GM12878 (cell line): ENCODE data around the gene PFKP. TPM values are rescaled to one million over a fixed set of nuclear protein-coding genes. Genes with fewer than 3 reads are reported as not detected.

Experiments used
- ATAC-seq: fragments of 200-7000 bp; cut with Tn5 transposase; 3 replicates; pipeline ENCODE4 v1.9.1; 2020; ENCODE audit warnings: mild to moderate bottlenecking, moderate library complexity
- BruUV-seq: library from RNA; stranded (reverse); fragments of 400-500 nt; replicated peaks from 2 replicates; lab custom pipeline; 2021; lab: Mats Ljungman, UMichigan
- CTCF ChIA-PET: fragments of 300-600 bp; sonication (Branson Sonifier 250); formaldehyde crosslinking; extraction: SDS; loops from one replicate; lab custom pipeline; 2021; ENCODE audit warnings: inconsistent platforms; lab: Yijun Ruan, JAX
- POLR2A ChIA-PET: fragments of 350-600 bp; formaldehyde crosslinking; extraction: SDS; loops from one replicate; lab custom pipeline; 2021; ENCODE audit warnings: inconsistent platforms; lab: Charles Lee
- RAD21 ChIA-PET: fragments of 300-600 bp; sonication (Branson Sonifier 250); formaldehyde crosslinking; loops from one replicate; lab custom pipeline; 2023; ENCODE audit warnings: antibody characterized with exemption; ENCODE audit not compliant: unreplicated experiment; lab: Charles Lee
- SMC1A ChIA-PET: fragments of 300-600 bp; sonication (Branson Sonifier 250); formaldehyde crosslinking; loops from one replicate; lab custom pipeline; 2023; ENCODE audit not compliant: unreplicated experiment, uncharacterized antibody; lab: Charles Lee
- DNase-seq: peaks from one replicate; pipeline ENCODE4 v3.0.0-alpha.2; 2011; ENCODE audit warnings: low read depth, low spot score
- FAIRE-seq: peaks from 3 replicates; lab custom pipeline; 2011; peaks lifted over from hg19 to GRCh38; lab: Jason Lieb, UNC
- H2AFZ ChIP-seq: 2 replicates; pipeline ENCODE4 v1.6.0; 2011; ENCODE audit warnings: low read depth, low read length, control low read depth; ENCODE audit not compliant: control insufficient read depth
- H3K27ac ChIP-seq: 2 replicates; pipeline ENCODE4 v1.5.1; 2011; ENCODE audit warnings: control low read depth; ENCODE audit not compliant: control insufficient read depth, insufficient read depth
- H3K27me3 ChIP-seq, 2 experiments: replicated peaks in 1 of 2; 2 replicates each; pipeline versions ENCODE4 v1.6.0 to v1.6.1; 2011; ENCODE audit warnings: low read length in 1 of 2; ENCODE audit not compliant: control insufficient read depth in 2 of 2, insufficient read depth in 2 of 2
- H3K36me3 ChIP-seq, 2 experiments: 2 replicates each; pipeline ENCODE4 v1.5.1; 2011; ENCODE audit warnings: low read length in 1 of 2; ENCODE audit not compliant: control insufficient read depth in 2 of 2, insufficient read depth in 2 of 2
- H3K4me1 ChIP-seq: 2 replicates; pipeline ENCODE4 v1.6.1; 2011; ENCODE audit warnings: mild to moderate bottlenecking, low read length, moderate library complexity, mixed read lengths; ENCODE audit not compliant: control insufficient read depth, insufficient read depth
- H3K4me2 ChIP-seq: 2 replicates; pipeline ENCODE4 v1.6.0; 2011; ENCODE audit warnings: control low read depth; ENCODE audit not compliant: control insufficient read depth, insufficient read depth
- H3K4me3 ChIP-seq: fragments of 200-600 bp; sonication (generic); 2 replicates; pipeline ENCODE4 v1.5.1; 2016
- H3K79me2 ChIP-seq: 2 replicates; pipeline ENCODE4 v1.6.0; 2011; ENCODE audit warnings: low read length; ENCODE audit not compliant: control insufficient read depth, insufficient read depth
- H3K9ac ChIP-seq: 2 replicates; pipeline ENCODE4 v1.8.0; 2011; ENCODE audit warnings: low read length, control low read depth, mixed read lengths; ENCODE audit not compliant: control insufficient read depth, insufficient read depth
- H3K9me3 ChIP-seq: replicated peaks from 3 replicates; pipeline ENCODE4 v1.5.1; 2011; ENCODE audit warnings: mild to moderate bottlenecking, low read length; ENCODE audit not compliant: control insufficient read depth, insufficient read depth
- H4K20me1 ChIP-seq: 2 replicates; pipeline ENCODE4 v1.6.0; 2011; ENCODE audit not compliant: control insufficient read depth, insufficient read depth
- ATF3 ChIP-seq: IDR thresholded peaks from 2 replicates; pipeline ENCODE4 v1.6.1; 2011; ENCODE audit warnings: low read depth, mild to moderate bottlenecking, low read length, moderate library complexity, borderline replicate concordance; ENCODE audit errors: extremely low read depth
- BACH1 ChIP-seq: fragments of 450-650 bp; IDR thresholded peaks from 2 replicates; pipeline ENCODE4 v1.6.1; 2017; ENCODE audit warnings: mild to moderate bottlenecking, borderline replicate concordance
- EED ChIP-seq: sonication (generic); IDR thresholded peaks from 2 replicates; pipeline ENCODE4 v1.6.1; 2016; ENCODE audit warnings: antibody characterized with exemption, low read depth
- ELK1 ChIP-seq: IDR thresholded peaks from 2 replicates; pipeline ENCODE4 v1.6.1; 2012; ENCODE audit warnings: low read depth, low read length, improper control_type of control experiment
- ESRRA ChIP-seq: IDR thresholded peaks from 2 replicates; pipeline ENCODE4 v1.6.1; 2012; ENCODE audit warnings: mild to moderate bottlenecking, low read length, improper control_type of control experiment
- FOS ChIP-seq: IDR thresholded peaks from 3 replicates; pipeline ENCODE4 v1.6.1; 2011; ENCODE audit warnings: borderline replicate concordance; ENCODE audit not compliant: insufficient read length; ENCODE audit errors: extremely low read depth
- FOXK2 ChIP-seq: fragments of 450-650 bp; IDR thresholded peaks from 2 replicates; pipeline ENCODE4 v1.6.1; 2017; ENCODE audit warnings: mild to moderate bottlenecking, moderate library complexity
- HDGF ChIP-seq: fragments of 450-650 bp; IDR thresholded peaks from 2 replicates; pipeline ENCODE4 v1.6.1; 2016; ENCODE audit warnings: antibody characterized with exemption
- JUNB ChIP-seq: IDR thresholded peaks from 2 replicates; pipeline ENCODE4 v1.6.1; 2016; ENCODE audit warnings: antibody characterized with exemption, mild to moderate bottlenecking
- NFIC ChIP-seq: IDR thresholded peaks from 2 replicates; pipeline ENCODE4 v1.6.1; 2012; ENCODE audit warnings: low read depth, mild to moderate bottlenecking, inconsistent platforms, low read length, moderate library complexity
- SMARCA5 ChIP-seq: fragments of 450-650 bp; IDR thresholded peaks from 2 replicates; pipeline ENCODE4 v1.6.1; 2017; ENCODE audit warnings: mild to moderate bottlenecking
- SP1 ChIP-seq: IDR thresholded peaks from one replicate; pipeline ENCODE4 v1.6.1; 2011; ENCODE audit warnings: low read depth, low read length
- STAT1 ChIP-seq: fragments of 450-650 bp; conservative IDR thresholded peaks from 2 replicates; pipeline ENCODE4 v1.6.1; 2014; ENCODE audit warnings: antibody characterized with exemption, mild to moderate bottlenecking
- WGBS: methylation state at CpG from one replicate; pipeline ENCODE4 v1.1.6; 2016; ENCODE audit warnings: low lambda C conversion rate; ENCODE audit not compliant: insufficient replicate concordance, insufficient coverage; ENCODE audit errors: missing lambda C conversion rate; 5-methylcytosine and 5-hydroxymethylcytosine counted together
- in situ Hi-C: fragments of 300-500 bp; cut with MboI; formaldehyde crosslinking; loops from 9 replicates; pipeline ENCODE4 v1.14.3; 2018; ENCODE audit warnings: mixed read lengths
- intact Hi-C: fragments of 100-400 bp; cut with micrococcal nuclease; formaldehyde crosslinking; loops from one replicate; pipeline ENCODE4 v1.14.2; 2022; ENCODE audit not compliant: unreplicated experiment
- polyA plus RNA-seq, 11 experiments: library from polyadenylated mRNA; depleted of rRNA in 4 of 11; unstranded in 6 of 11; stranded (reverse) in 5 of 11; fragments of >200 nt; fragmentation: Nextera tagmentation in 4 of 11; fragmentation: Illumina TruSeq in 1 of 11; extraction: Ambion mirVana in 4 of 11; extraction: Trizol in 1 of 11; gene quantifications; 1 replicate in 1 of 11; 2 replicates in 10 of 11; pipeline versions ENCODE4 v1.2.1 to v1.2.3, GENCODE V29; 2011 to 2016; ENCODE audit warnings: inconsistent platforms in 2 of 11, missing spikeins in 2 of 11, low read depth in 1 of 11
- total RNA-seq, 4 experiments: library from RNA; depleted of rRNA in 3 of 4; stranded (reverse); fragments of >200 nt in 3 of 4; fragmentation: Illumina TruSeq in 1 of 4; extraction: Trizol in 1 of 4; gene quantifications; 2 replicates each; pipeline versions ENCODE4 v1.2.1 to v1.2.3, GENCODE V29; 2013 to 2021

PFKP gene
- total and polyA plus RNA-seq, 10 of the 15 experiments (the other 5 are each of a cell fraction or from before 2014, with no cell fraction given): 27.0 to 145 (median 95.7) TPM

- no peak for TF ChIP-seq HDGF
These were observed 67.7 kb downstream of the PFKP start (continued) for GRCh38 chr10:3135006-3135405.

GRCh38 chr10:3136336-3136735 lies 69.0 kb downstream of the PFKP start:
- H2AFZ ChIP-seq: no peak overlapping the region
- RAD21 ChIA-PET: no interaction called here
- BruUV-seq: no TSS peak
- H3K9me3 ChIP-seq: no peaks in the 10 kb centered on the region
- TF ChIP-seq JUNB: no peak
- no peak for TF ChIP-seq STAT1
- TF ChIP-seq SMARCA5: no peak
- TF ChIP-seq FOXK2: no peak
- TF ChIP-seq ATF3: no peak
- TF ChIP-seq ELK1: no peak
- no peak for TF ChIP-seq SP1
- TF ChIP-seq BACH1: no peak
- no peak for TF ChIP-seq FOS
- no peak for TF ChIP-seq NFIC
- no peak for TF ChIP-seq ESRRA
- no peak for TF ChIP-seq EED
- CTCF ChIA-PET: no interaction called here
- H3K9ac ChIP-seq: no peak overlapping the region
- POLR2A ChIA-PET: no interaction called here
- H3K4me2 ChIP-seq: no peak overlapping the region
- H3K79me2 ChIP-seq: no peaks in the 10 kb centered on the region
- ATAC-seq (no peak), DNase-seq (no peak), FAIRE-seq (no peak)
- intact Hi-C loops: no loop called here
- H3K27ac ChIP-seq: no peak overlapping the region
- in situ Hi-C loops: no loop called here
- 94% methylated on average over 14 of the region's 14 CpGs for WGBS
- H4K20me1 ChIP-seq: no peaks in the 10 kb centered on the region
- no peak overlapping the region for H3K4me3 ChIP-seq
- H3K27me3 ChIP-seq: no peaks in the 10 kb centered on the region
- SMC1A ChIA-PET: no interaction called here
- H3K4me1 ChIP-seq: no peaks in the 10 kb centered on the region
- H3K36me3 ChIP-seq: peaks cover 21 to 68% of the 10 kb centered on the region in 2 experiments
